MCF 10A (cell line): ENCODE results near the gene ESRRG. TPM values are rescaled to one million over a fixed set of nuclear protein-coding genes. Genes with fewer than 3 reads are reported as not detected.

Experiments used
- BruUV-seq: library from RNA; stranded (reverse); fragments of 400-500 nt; replicated peaks from 2 replicates; lab custom pipeline; 2021; lab: Mats Ljungman, UMichigan
- CTCF ChIA-PET: fragments of 300-600 bp; sonication (Branson Sonifier 250); formaldehyde crosslinking; extraction: SDS; loops from one replicate; lab custom pipeline; 2021; ENCODE audit warnings: antibody characterized with exemption, inconsistent platforms; lab: Yijun Ruan, JAX
- POLR2A ChIA-PET: fragments of 300-600, 350-650 bp; sonication (Branson Sonifier 250); formaldehyde crosslinking; extraction: SDS; loops from one replicate; lab custom pipeline; 2020; ENCODE audit warnings: antibody characterized with exemption, inconsistent platforms; lab: Yijun Ruan, JAX
- DNase-seq: peaks from one replicate; pipeline ENCODE4 v3.0.0-alpha.2; 2018; ENCODE audit not compliant: unreplicated experiment
- H3K27ac Mint-ChIP-seq: one replicate; pipeline ENCODE4 v1.8.0; 2022; ENCODE audit warnings: mild to moderate bottlenecking, low read depth, mixed read lengths; ENCODE audit not compliant: unreplicated experiment
- H3K27me3 Mint-ChIP-seq: one replicate; pipeline ENCODE4 v1.8.0; 2022; ENCODE audit warnings: mixed read lengths; ENCODE audit not compliant: insufficient read depth, unreplicated experiment
- H3K36me3 Mint-ChIP-seq: one replicate; pipeline ENCODE4 v1.8.0; 2022; ENCODE audit warnings: mild to moderate bottlenecking, moderate library complexity, mixed read lengths; ENCODE audit not compliant: insufficient read depth, unreplicated experiment
- H3K4me1 Mint-ChIP-seq: one replicate; pipeline ENCODE4 v1.8.0; 2022; ENCODE audit warnings: mixed read lengths; ENCODE audit not compliant: insufficient read depth, unreplicated experiment
- H3K4me3 Mint-ChIP-seq: one replicate; pipeline ENCODE4 v1.8.0; 2022; ENCODE audit warnings: mild to moderate bottlenecking, moderate library complexity, mixed read lengths; ENCODE audit not compliant: unreplicated experiment
- H3K9me3 Mint-ChIP-seq: one replicate; pipeline ENCODE4 v1.8.0; 2022; ENCODE audit warnings: mixed read lengths; ENCODE audit not compliant: unreplicated experiment
- CTCF ChIP-seq: fragments of 200-600 bp; IDR thresholded peaks from one replicate; pipeline ENCODE4 v1.8.0; 2022; ENCODE audit warnings: antibody characterized with exemption, mild to moderate bottlenecking; ENCODE audit not compliant: unreplicated experiment
- intact Hi-C: fragments of 100-400 bp; cut with micrococcal nuclease; formaldehyde crosslinking; loops from 2 replicates; pipeline ENCODE4 v1.14.1; 2022
- total RNA-seq: library from RNA; stranded (reverse); gene quantifications from 2 replicates; pipeline ENCODE4 v1.2.3, GENCODE V29; 2022

ESRRG gene
- total RNA-seq, 1 experiment from 2014 or later: 0.44 TPM

GRCh38 chr1:216632980-216633379 lies 90.2 kb downstream of the ESRRG start:
- intact Hi-C loops: no loop called here
- DNase-seq: peak; percentile 22
- Mint-ChIP-seq H3K36me3 (no peaks in the 10 kb centered on the region), H3K4me3 (no peak overlapping the region), H3K27ac (no peak overlapping the region), H3K27me3 (peaks cover 82% of the 10 kb centered on the region), H3K9me3 (no peaks in the 10 kb centered on the region), H3K4me1 (no peaks in the 10 kb centered on the region)
- TF ChIP-seq CTCF: no peak
- CTCF ChIA-PET: interaction anchor here (0.7 to 1.3 kb wide), 2 partner anchors 31 to 90 kb away, joined by 3 read pairs; partner anchors contain the start of gene ESRRG
- POLR2A ChIA-PET: interaction anchor here (0.7 to 0.8 kb wide), 2 partner anchors 16 to 18 kb away, joined by 3 to 4 read pairs; no protein-coding TSS in a partner anchor
- no TSS peak for BruUV-seq

- no peaks in the 10 kb centered on the region for H3K4me1 Mint-ChIP-seq
Measured at GRCh38 chr1:216630532-216630931, 92.7 kb downstream of the ESRRG start.

GRCh38 chr1:216627252-216627651 lies 96.0 kb downstream of the ESRRG start:
- ChIA-PET POLR2A (no interaction called here), CTCF (interaction anchor here (0.6 kb wide), 1 partner anchor 385 kb away, joined by 3 read pairs; no protein-coding TSS in a partner anchor)
- Mint-ChIP-seq H3K36me3 (no peaks in the 10 kb centered on the region), H3K4me1 (no peaks in the 10 kb centered on the region), H3K4me3 (no peak overlapping the region), H3K27me3 (peaks cover 25% of the 10 kb centered on the region), H3K9me3 (no peaks in the 10 kb centered on the region), H3K27ac (no peak overlapping the region)
- BruUV-seq: no TSS peak
- no peak for DNase-seq
- no peak for TF ChIP-seq CTCF
- intact Hi-C loops: no loop called here

More at GRCh38 chr1:216630532-216630931, 92.7 kb downstream of the ESRRG start:
- H3K9me3 Mint-ChIP-seq: no peaks in the 10 kb centered on the region
- H3K27ac Mint-ChIP-seq: no peak overlapping the region
- H3K27me3 Mint-ChIP-seq: peaks cover 58% of the 10 kb centered on the region
- H3K4me3 Mint-ChIP-seq: no peak overlapping the region
- intact Hi-C loops: no loop called here
- no peak for DNase-seq
- no TSS peak for BruUV-seq
- no peaks in the 10 kb centered on the region for H3K36me3 Mint-ChIP-seq
- no peak for TF ChIP-seq CTCF
- POLR2A ChIA-PET: interaction anchor here (0.6 kb wide), 1 partner anchor 177 kb away, joined by 3 read pairs; no protein-coding TSS in a partner anchor
- CTCF ChIA-PET: interaction anchor here (0.6 to 1.0 kb wide), 3 partner anchors 92 to 202 kb away, joined by 3 read pairs; no protein-coding TSS in a partner anchor

GRCh38 chr1:216626394-216627067 lies 96.7 kb downstream of the ESRRG start:
- no peak for TF ChIP-seq CTCF
- no peak for DNase-seq
- Mint-ChIP-seq H3K36me3 (no peaks in the 10 kb centered on the region), H3K4me3 (no peak overlapping the region), H3K4me1 (no peaks in the 10 kb centered on the region), H3K27me3 (peaks cover 18% of the 10 kb centered on the region), H3K27ac (no peak overlapping the region), H3K9me3 (no peaks in the 10 kb centered on the region)
- BruUV-seq: no TSS peak
- CTCF ChIA-PET: interaction anchor here (0.6 kb wide), 1 partner anchor 386 kb away, joined by 3 read pairs; no protein-coding TSS in a partner anchor
- POLR2A ChIA-PET: no interaction called here
- intact Hi-C loops: no loop called here
